A673 (cell line): ENCODE measurements around the gene HOXB7. TPM values are rescaled to one million over a fixed set of nuclear protein-coding genes. Genes with fewer than 3 reads are reported as not detected.

Experiments used
- BruUV-seq: library from RNA; stranded (reverse); fragments of 400-500 nt; replicated peaks from 2 replicates; lab custom pipeline; 2021; lab: Mats Ljungman, UMichigan
- CTCF ChIA-PET: fragments of 300-600 bp; sonication (Branson Sonifier 250); formaldehyde crosslinking; loops from one replicate; lab custom pipeline; 2022; ENCODE audit warnings: antibody characterized with exemption; lab: Charles Lee
- POLR2A ChIA-PET: fragments of 300-600 bp; sonication (Branson Sonifier 250); formaldehyde crosslinking; loops from one replicate; lab custom pipeline; 2022; ENCODE audit warnings: antibody characterized with exemption; ENCODE audit not compliant: low non-redundant PET; lab: Charles Lee
- DNase-seq: peaks from one replicate; pipeline ENCODE4 v3.0.0-alpha.2; 2015; ENCODE audit warnings: low spot score
- H3K27ac ChIP-seq: fragments of 200-600 bp; sonication (generic); 2 replicates; pipeline ENCODE4 v1.5.1; 2016; ENCODE audit warnings: mixed run types, low read depth, mild to moderate bottlenecking, mixed read lengths, antibody characterized with exemption, low read length; ENCODE audit not compliant: poor library complexity, severe bottlenecking
- H3K27me3 ChIP-seq: fragments of 200-600 bp; sonication (generic); replicated peaks from 2 replicates; pipeline ENCODE4 v1.6.1; 2017; ENCODE audit warnings: mixed run types, low read depth, mild to moderate bottlenecking, mixed read lengths, antibody characterized with exemption, low read length; ENCODE audit not compliant: insufficient read depth, poor library complexity
- H3K36me3 ChIP-seq: fragments of 200-600 bp; sonication (generic); 2 replicates; pipeline ENCODE4 v1.6.1; 2016; ENCODE audit warnings: mixed run types, mild to moderate bottlenecking, mixed read lengths, antibody characterized with exemption, low read length; ENCODE audit not compliant: insufficient read depth, poor library complexity, severe bottlenecking
- H3K4me1 ChIP-seq: fragments of 200-600 bp; sonication (generic); 2 replicates; pipeline ENCODE4 v1.6.1; 2017; ENCODE audit warnings: mixed run types, mild to moderate bottlenecking, mixed read lengths, antibody characterized with exemption, low read length; ENCODE audit not compliant: insufficient read depth, poor library complexity, severe bottlenecking
- H3K4me3 ChIP-seq: fragments of 200-600 bp; sonication (generic); 2 replicates; pipeline ENCODE4 v1.5.1; 2016; ENCODE audit warnings: low read depth, mixed run types, mild to moderate bottlenecking, mixed read lengths, low read length; ENCODE audit not compliant: poor library complexity, severe bottlenecking
- H3K9me3 ChIP-seq: fragments of 200-600 bp; sonication (generic); 2 replicates; pipeline ENCODE4 v1.6.1; 2016; ENCODE audit warnings: mixed run types, low read depth, mild to moderate bottlenecking, mixed read lengths, antibody characterized with exemption, low read length; ENCODE audit not compliant: poor library complexity, severe bottlenecking
- EZH2 ChIP-seq: fragments of 200-600 bp; sonication (generic); IDR thresholded peaks from 2 replicates; pipeline ENCODE4 v1.6.1; 2017; ENCODE audit warnings: borderline replicate concordance, low read depth, mild to moderate bottlenecking, mixed read lengths, antibody characterized with exemption, low read length; ENCODE audit not compliant: poor library complexity, severe bottlenecking
- intact Hi-C: fragments of 100-400 bp; cut with micrococcal nuclease; formaldehyde crosslinking; loops from one replicate; pipeline ENCODE4 v1.10.0; 2022; ENCODE audit not compliant: unreplicated experiment
- total RNA-seq: library from RNA; stranded (reverse); gene quantifications from 2 replicates; pipeline ENCODE4 v1.2.3, GENCODE V29; 2021
- TF ChIP-seq, protein P1 (sequence below): fragments of 300-800, 200-600 bp; sonication (generic); conservative IDR thresholded peaks from 2 replicates; pipeline ENCODE4 v1.5.1; 2017; ENCODE audit warnings: low read depth, mild to moderate bottlenecking, antibody characterized with exemption, low read length, moderate library complexity, mixed read lengths

HOXB7 gene
- total RNA-seq, 1 experiment from 2014 or later = 32.2 TPM

DNA sequence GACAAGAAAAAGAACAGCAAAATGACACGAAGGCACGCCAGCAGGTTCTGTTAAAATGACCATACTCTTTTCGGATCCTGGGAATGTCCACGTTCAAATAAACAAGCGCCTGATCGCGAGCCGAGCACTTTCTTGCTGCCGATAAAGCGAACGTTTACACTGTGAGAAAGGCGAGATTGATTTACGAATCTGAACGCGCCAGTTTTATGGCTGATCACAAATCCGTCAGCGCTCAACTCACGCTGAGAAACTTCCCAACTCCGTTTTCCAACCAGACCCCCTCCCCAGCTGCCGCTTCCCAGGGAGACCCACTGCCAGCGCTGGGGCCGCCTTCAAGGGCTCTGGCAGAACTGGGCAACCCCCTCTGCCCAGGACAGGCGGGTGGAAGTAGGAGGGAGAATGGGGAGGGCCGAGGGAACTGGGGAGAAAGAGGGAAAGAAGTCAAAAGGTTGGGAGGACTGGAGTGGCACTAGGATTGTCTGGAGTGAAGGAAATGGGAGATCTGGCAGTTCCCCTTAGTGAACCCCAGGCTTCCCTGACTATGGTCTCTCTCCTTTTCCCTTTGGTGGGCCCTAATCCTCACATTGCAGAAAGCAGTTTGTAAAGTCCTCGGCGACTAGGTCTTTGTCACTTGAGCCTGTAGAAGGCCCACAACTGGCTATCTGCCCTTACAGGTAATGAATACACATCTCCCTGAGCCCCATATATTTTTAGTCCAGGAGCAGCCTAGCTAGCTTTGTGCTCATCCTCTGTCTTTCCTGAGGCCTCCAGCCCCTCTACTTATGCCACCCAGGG, 39.6 kb downstream of the HOXB7 start:
- TF ChIP-seq EZH2 = no peak
- DNase-seq = no peak
- POLR2A ChIA-PET = interaction anchor here (0.6 to 0.7 kb wide), 2 partner anchors 13 to 14 kb away, joined by 3 to 4 read pairs; no protein-coding TSS in a partner anchor
- intact Hi-C loops = no loop called here
- no peak overlapping the region for H3K27ac ChIP-seq
- no TSS peak for BruUV-seq
- H3K4me1 ChIP-seq = peaks cover 67% of the 10 kb centered on the region
- no peaks in the 10 kb centered on the region for H3K36me3 ChIP-seq
- CTCF ChIA-PET = no interaction called here
- no peak overlapping the region for H3K4me3 ChIP-seq
- no peaks in the 10 kb centered on the region for H3K27me3 ChIP-seq
- no peaks in the 10 kb centered on the region for H3K9me3 ChIP-seq

DNA sequence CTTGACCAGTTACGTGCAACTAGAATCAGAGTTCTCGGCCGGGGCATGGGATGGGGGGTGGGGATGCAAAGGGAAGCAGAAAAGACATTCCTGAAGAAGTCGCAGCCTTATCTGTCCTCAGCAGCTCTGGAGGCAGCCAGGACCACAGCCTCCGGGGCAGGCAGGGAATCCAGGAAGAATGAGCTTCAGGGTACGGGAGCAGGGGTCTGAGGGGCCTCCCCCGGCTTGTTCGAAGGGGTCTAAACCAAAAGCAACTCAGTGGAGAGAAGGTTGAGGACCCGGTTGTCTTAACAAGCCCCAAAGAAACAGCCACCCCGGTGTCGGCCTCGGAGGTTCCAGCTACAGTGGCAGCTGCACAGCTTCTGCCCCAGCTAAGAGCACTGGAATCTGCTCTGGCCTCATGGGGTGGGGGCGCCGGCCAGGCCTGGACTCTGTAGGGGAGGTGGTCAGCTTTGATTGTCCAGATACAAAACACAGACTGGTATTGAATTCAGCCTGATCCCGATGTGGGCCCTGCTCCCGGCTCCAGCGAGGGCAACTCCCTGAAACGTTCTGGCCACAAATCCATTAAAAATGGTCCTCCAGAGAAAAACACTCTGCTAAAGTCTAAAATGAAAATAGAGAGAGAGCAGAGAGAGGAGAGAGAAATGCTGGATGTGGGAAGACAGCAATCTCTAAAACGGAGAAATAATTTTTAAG, 40.3 kb downstream of the HOXB7 start:
- no peak for TF ChIP-seq EZH2
- TF ChIP-seq, protein P1, sequence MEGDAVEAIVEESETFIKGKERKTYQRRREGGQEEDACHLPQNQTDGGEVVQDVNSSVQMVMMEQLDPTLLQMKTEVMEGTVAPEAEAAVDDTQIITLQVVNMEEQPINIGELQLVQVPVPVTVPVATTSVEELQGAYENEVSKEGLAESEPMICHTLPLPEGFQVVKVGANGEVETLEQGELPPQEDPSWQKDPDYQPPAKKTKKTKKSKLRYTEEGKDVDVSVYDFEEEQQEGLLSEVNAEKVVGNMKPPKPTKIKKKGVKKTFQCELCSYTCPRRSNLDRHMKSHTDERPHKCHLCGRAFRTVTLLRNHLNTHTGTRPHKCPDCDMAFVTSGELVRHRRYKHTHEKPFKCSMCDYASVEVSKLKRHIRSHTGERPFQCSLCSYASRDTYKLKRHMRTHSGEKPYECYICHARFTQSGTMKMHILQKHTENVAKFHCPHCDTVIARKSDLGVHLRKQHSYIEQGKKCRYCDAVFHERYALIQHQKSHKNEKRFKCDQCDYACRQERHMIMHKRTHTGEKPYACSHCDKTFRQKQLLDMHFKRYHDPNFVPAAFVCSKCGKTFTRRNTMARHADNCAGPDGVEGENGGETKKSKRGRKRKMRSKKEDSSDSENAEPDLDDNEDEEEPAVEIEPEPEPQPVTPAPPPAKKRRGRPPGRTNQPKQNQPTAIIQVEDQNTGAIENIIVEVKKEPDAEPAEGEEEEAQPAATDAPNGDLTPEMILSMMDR = no peak
- no peaks in the 10 kb centered on the region for H3K27me3 ChIP-seq
- no peak for DNase-seq

DNA sequence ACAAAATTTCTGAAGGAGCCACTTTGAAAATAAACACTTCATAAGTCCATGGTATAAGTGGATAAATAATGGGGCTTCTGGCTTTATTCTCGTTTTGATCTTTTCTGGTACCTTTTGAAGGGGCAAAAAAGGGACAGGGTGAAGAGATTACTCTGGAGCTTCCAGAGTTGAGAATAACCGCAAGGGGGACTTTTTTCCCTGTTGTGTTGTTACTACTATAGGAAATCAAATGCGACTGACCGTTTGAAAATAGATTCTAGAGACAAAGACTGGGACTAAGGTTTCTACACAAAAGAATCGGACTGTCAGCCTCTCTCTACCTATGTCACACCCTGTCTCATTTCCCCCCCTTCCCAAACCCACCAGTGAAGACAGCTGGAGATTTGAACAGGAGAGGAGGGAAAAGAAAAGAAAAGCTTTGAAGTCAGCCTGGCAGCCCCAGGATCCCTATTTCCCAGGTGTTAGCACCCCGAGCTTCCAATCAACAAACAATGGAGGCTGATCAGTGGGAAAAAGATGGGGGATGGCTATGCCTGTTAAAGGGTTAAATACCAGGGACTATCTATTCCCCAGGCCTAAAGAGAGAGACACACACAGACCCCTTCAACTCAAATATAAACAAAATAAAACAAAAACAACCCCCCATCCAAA, 41.0 kb downstream of the HOXB7 start:
- Histone ChIP-seq H3K4me3 (no peak overlapping the region), H3K36me3 (no peaks in the 10 kb centered on the region), H3K4me1 (peaks cover 66% of the 10 kb centered on the region), H3K9me3 (no peaks in the 10 kb centered on the region), H3K27me3 (no peaks in the 10 kb centered on the region), H3K27ac (no peak overlapping the region)
- TF ChIP-seq, protein P1 = no peak
- TF ChIP-seq EZH2 = no peak
- intact Hi-C loops = no loop called here
- DNase-seq = no peak
- POLR2A ChIA-PET = no interaction called here
- no TSS peak for BruUV-seq
- CTCF ChIA-PET = interaction anchor here (0.6 kb wide), 1 partner anchor 9 kb away, joined by 3 read pairs; no protein-coding TSS in a partner anchor

More for the DNA sequence above, 40.3 kb downstream of the HOXB7 start:
- ChIA-PET CTCF (interaction anchor here (0.6 kb wide), 1 partner anchor 8 kb away, joined by 3 read pairs; no protein-coding TSS in a partner anchor), POLR2A (interaction anchor here (0.6 kb wide), 1 partner anchor 13 kb away, joined by 4 read pairs; no protein-coding TSS in a partner anchor)
- Histone ChIP-seq H3K4me1 (peaks cover 66% of the 10 kb centered on the region), H3K9me3 (no peaks in the 10 kb centered on the region), H3K36me3 (no peaks in the 10 kb centered on the region), H3K4me3 (no peak overlapping the region), H3K27ac (no peak overlapping the region)
- BruUV-seq = no TSS peak
- intact Hi-C loops = no loop called here
